ENCODE data around the gene NDUFAF2.

NDUFAF2 gene, protein sequence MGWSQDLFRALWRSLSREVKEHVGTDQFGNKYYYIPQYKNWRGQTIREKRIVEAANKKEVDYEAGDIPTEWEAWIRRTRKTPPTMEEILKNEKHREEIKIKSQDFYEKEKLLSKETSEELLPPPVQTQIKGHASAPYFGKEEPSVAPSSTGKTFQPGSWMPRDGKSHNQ

GRCh38 chr5:60944904-60945812, at the start of gene NDUFAF2, which contains the start of gene ERCC8:
TSS of gene NDUFAF2 (plus strand) at chr5:60945205. CDS start at chr5:60945256, 51 bp downstream.
TSS of gene ERCC8 (minus strand) at chr5:60945070. CDS start at chr5:60945008, 62 bp downstream.
- Histone ChIP-seq H3F3A (ENCODE audit: insufficient read depth) (no peaks in the 10 kb centered on the region; the same call in 1 of the 2 replicates), H3K27me3 (ENCODE audit: low read length) (no peaks in the 10 kb centered on the region), H3K4me2 (ENCODE audit: low read depth, low read length, poor library complexity, severe bottlenecking) (peak within 1 kb of the TSS; percentile 91), H3K4me3 (ENCODE audit: insufficient read depth, low read length, poor library complexity, severe bottlenecking) (peak within 1 kb of the TSS; percentile 89), H3K27ac (ENCODE audit: low read depth, low read length) (peak within 1 kb of the TSS; percentile 27), H2AFZ (ENCODE audit: low read depth, low read length, severe bottlenecking) (peak within 1 kb of the TSS; percentile 46), H4K20me1 (ENCODE audit: low read depth, low read length) (no peaks in the 10 kb centered on the region), H3K9ac (ENCODE audit: low read length) (peak within 1 kb of the TSS; percentile 63), H3K79me2 (ENCODE audit: insufficient read depth, low read length) (peaks cover 72% of the 10 kb centered on the region), H3K9me2 (replicated peaks; ENCODE audit: insufficient read depth, low read length) (no peaks in the 10 kb centered on the region), H3K36me3 (ENCODE audit: low read length) (no peaks in the 10 kb centered on the region), H3K9me3 (ENCODE audit: insufficient read depth, low read length) (no peaks in the 10 kb centered on the region)
- TF ChIP-seq EZH2phosphoT487 (conservative IDR thresholded peaks at IDR 0.05; ENCODE audit: low read length) = no peak
- TF ChIP-seq, protein P1, sequence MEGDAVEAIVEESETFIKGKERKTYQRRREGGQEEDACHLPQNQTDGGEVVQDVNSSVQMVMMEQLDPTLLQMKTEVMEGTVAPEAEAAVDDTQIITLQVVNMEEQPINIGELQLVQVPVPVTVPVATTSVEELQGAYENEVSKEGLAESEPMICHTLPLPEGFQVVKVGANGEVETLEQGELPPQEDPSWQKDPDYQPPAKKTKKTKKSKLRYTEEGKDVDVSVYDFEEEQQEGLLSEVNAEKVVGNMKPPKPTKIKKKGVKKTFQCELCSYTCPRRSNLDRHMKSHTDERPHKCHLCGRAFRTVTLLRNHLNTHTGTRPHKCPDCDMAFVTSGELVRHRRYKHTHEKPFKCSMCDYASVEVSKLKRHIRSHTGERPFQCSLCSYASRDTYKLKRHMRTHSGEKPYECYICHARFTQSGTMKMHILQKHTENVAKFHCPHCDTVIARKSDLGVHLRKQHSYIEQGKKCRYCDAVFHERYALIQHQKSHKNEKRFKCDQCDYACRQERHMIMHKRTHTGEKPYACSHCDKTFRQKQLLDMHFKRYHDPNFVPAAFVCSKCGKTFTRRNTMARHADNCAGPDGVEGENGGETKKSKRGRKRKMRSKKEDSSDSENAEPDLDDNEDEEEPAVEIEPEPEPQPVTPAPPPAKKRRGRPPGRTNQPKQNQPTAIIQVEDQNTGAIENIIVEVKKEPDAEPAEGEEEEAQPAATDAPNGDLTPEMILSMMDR (IDR thresholded peaks at IDR 0.05; ENCODE audit: insufficient read depth, low read length, poor library complexity, severe bottlenecking) = no peak

DNA sequence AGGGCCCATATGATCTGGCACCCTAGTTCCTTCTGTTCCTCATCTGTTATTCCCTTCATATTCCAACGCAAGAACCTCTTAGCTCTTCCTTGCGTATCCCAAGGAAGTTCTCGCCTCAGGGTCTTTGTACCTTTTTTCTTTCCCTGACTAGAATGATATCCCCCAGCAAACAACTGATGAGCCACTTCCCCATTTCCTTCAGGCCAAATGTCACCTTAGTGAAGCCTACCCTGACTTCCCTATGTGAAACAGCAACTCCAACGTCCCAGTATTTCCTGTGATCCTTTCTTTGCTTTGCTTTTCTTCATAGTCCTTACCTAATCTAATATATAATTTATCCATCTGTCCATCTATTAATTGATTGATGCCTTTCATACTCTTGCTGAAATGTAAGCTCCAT, 48.0 kb upstream of the NDUFAF2 start:
- TF ChIP-seq EZH2phosphoT487 (conservative IDR thresholded peaks at IDR 0.05; ENCODE audit: low read length) = no peak
- TF ChIP-seq, protein P1 (IDR thresholded peaks at IDR 0.05; ENCODE audit: insufficient read depth, low read length, poor library complexity, severe bottlenecking) = no peak
- Histone ChIP-seq H3K36me3 (ENCODE audit: low read length) (peaks cover 10% of the 10 kb centered on the region; the same call in 1 of the 2 replicates), H3K4me2 (ENCODE audit: low read depth, low read length, poor library complexity, severe bottlenecking) (no peak overlapping the region)

GRCh38 chr5:60903356-60903755, 41.6 kb upstream of the NDUFAF2 start:
- H4K20me1 ChIP-seq (ENCODE audit: low read depth, low read length) = no peaks in the 10 kb centered on the region
- H2AFZ ChIP-seq (ENCODE audit: low read depth, low read length, severe bottlenecking) = no peak overlapping the region
- TF ChIP-seq EZH2phosphoT487 (conservative IDR thresholded peaks at IDR 0.05; ENCODE audit: low read length) = no peak
- TF ChIP-seq, protein P1 (IDR thresholded peaks at IDR 0.05; ENCODE audit: insufficient read depth, low read length, poor library complexity, severe bottlenecking) = no peak
- H3K27ac ChIP-seq (ENCODE audit: low read depth, low read length) = no peak overlapping the region
- H3K4me3 ChIP-seq (ENCODE audit: insufficient read depth, low read length, poor library complexity, severe bottlenecking) = no peak overlapping the region
- H3K9ac ChIP-seq (ENCODE audit: low read length) = no peak overlapping the region
- no peaks in the 10 kb centered on the region for H3K9me3 ChIP-seq (ENCODE audit: insufficient read depth, low read length)
- peaks cover 5% of the 10 kb centered on the region; the same call in 1 of the 2 replicates for H3K36me3 ChIP-seq (ENCODE audit: low read length)
- no peaks in the 10 kb centered on the region for H3F3A ChIP-seq (ENCODE audit: insufficient read depth)
- no peak overlapping the region for H3K4me2 ChIP-seq (ENCODE audit: low read depth, low read length, poor library complexity, severe bottlenecking)
- no peaks in the 10 kb centered on the region for H3K79me2 ChIP-seq (ENCODE audit: insufficient read depth, low read length)
- no peaks in the 10 kb centered on the region for H3K9me2 ChIP-seq (replicated peaks; ENCODE audit: insufficient read depth, low read length)
- no peaks in the 10 kb centered on the region for H3K27me3 ChIP-seq (ENCODE audit: low read length)

More for the DNA sequence above, 48.0 kb upstream of the NDUFAF2 start:
- no peak overlapping the region for H3K9ac ChIP-seq (ENCODE audit: low read length)
- no peak overlapping the region for H2AFZ ChIP-seq (ENCODE audit: low read depth, low read length, severe bottlenecking)
- H3K27ac ChIP-seq (ENCODE audit: low read depth, low read length) = no peak overlapping the region
- H3F3A ChIP-seq (ENCODE audit: insufficient read depth) = no peaks in the 10 kb centered on the region
- no peaks in the 10 kb centered on the region for H3K27me3 ChIP-seq (ENCODE audit: low read length)
- no peak overlapping the region for H3K4me3 ChIP-seq (ENCODE audit: insufficient read depth, low read length, poor library complexity, severe bottlenecking)
- H3K79me2 ChIP-seq (ENCODE audit: insufficient read depth, low read length) = no peaks in the 10 kb centered on the region
- no peaks in the 10 kb centered on the region for H3K9me2 ChIP-seq (replicated peaks; ENCODE audit: insufficient read depth, low read length)
- H3K9me3 ChIP-seq (ENCODE audit: insufficient read depth, low read length) = no peaks in the 10 kb centered on the region
- H4K20me1 ChIP-seq (ENCODE audit: low read depth, low read length) = no peaks in the 10 kb centered on the region

Measured in SU-DHL-6 (cell line).